ENCODE measurements around the gene COL10A1.

DNA sequence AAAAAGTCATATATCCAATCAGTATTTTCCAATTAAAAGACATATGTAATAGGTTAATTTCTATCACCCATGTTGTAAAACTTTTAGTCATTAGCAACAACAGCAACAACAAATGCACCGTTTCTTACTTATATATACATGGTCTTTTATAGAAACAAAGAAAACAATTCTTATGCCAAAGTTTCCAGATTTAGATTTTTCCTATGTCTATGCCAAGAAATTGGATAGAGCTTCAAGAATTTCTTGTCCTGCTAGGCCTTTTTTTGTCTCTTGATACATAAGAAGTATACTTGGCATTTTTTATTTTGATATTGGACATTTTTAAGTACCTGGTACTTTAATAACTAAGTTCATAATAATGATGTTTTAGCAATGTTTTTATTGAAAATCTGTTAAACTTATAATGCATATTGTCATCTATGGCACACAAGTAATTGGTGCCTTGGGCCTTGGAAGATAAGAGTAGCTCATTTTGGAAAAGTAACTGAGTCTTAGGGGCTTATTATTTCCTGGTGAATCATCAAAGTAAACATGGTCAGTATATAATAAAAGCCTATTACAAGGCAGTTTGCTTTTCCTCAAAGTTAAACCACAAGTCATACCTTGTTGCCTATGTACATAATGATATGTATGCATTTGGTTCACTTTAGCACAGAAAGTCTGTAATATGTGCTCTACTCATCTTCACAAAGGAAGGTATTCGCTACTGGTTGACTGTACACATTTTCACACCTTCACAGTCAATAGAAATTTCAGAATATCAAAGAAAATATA is 55.1 kb downstream of the COL10A1 start:
- TF ChIP-seq ZBTB7A (tag by site-specific recombination; IDR thresholded peaks at IDR 0.05; ENCODE audit: low read depth) (no peak), ZBTB17 (tag by site-specific recombination; IDR thresholded peaks at IDR 0.05) (no peak)

Data from HEK293 (cell line).